ENCODE data around the gene EIF3L. TPM values are rescaled to one million over a fixed set of nuclear protein-coding genes. Genes with fewer than 3 reads are reported as not detected.

Gene EIF3L
- total and polyA plus RNA-seq, 9 of the 15 experiments (the other 6 are each of a cell fraction or from before 2014, with no cell fraction given), result 257 to 699 (median 368) TPM

DNA sequence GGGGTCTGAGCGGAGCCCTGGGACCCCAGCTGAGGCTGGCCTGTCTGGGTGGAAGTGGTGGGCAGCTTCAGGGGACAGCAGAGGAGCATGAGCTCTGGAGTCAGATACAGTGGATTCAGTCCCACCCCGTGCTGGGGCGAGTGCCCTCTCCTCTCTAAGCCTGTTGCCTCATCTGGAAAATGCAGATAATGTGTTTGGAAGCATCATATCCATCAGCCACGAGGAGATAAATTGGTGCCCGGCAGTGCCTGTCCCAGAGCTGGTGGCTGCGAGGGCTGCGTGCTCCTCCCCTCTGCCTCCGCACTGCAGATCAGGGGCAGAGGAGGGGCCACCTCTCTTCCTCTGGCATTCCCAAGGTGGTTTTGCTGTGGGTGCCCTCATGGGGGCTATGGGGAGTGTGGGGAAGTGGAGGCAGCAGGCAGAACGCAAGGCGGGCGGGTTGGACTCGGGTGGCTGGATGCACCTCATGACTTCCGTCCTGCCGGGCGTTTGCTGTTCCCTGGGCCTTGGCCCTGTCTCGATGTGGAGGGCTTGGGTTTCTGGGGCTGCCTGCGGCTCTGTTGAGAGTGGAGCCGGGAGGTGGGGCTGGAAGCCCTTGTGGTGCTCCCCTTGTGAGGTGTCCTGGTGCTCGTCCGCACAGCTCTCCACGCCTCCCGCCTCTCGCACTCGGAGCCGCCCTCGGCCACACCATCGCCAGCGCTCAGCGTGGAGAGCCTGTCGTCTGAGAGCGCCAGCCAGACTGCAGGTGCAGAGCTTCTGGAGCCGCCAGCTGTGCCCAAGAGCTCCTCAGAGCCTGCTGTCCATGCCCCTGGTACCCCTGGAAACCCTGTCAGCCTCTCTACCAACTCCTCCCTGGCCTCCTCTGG is 77.8 kb downstream of the EIF3L start:
- 80% methylated on average over 11 of the region's 32 CpGs for WGBS (ENCODE audit: insufficient coverage, low coverage, missing lambda C conversion rate)
- FAIRE-seq (no peak), DNase-seq (ENCODE audit: extremely low read depth in 1 of 4, low spot score in 3 of 4) (no peak), ATAC-seq (no peak)
- Histone ChIP-seq H2AFZ (ENCODE audit: low read depth, low read length) (no peak overlapping the region), H3K36me3 (ENCODE audit: control insufficient read depth, insufficient read depth, low read length) (peaks cover 19% of the 10 kb centered on the region; the same call in 2 of the 3 replicates), H3K79me2 (ENCODE audit: control insufficient read depth, insufficient read depth, low read length) (no peaks in the 10 kb centered on the region), H3K9me3 (replicated peaks; ENCODE audit: control insufficient read depth, insufficient read depth, low read depth, low read length) (no peaks in the 10 kb centered on the region), H4K20me1 (replicated peaks; ENCODE audit: control insufficient read depth, insufficient read depth, low read length) (no peaks in the 10 kb centered on the region), H3K4me2 (ENCODE audit: insufficient read depth, low read length) (no peak overlapping the region), H3K4me3 (no peak overlapping the region), H3K9me1 (ENCODE audit: control insufficient read depth, insufficient read depth, low read length) (no peaks in the 10 kb centered on the region), H3K9ac (ENCODE audit: insufficient read depth in 1 of 2, low read depth in 2 of 2, low read length in 2 of 2) (no peak overlapping the region; a peak in 1 of 4 replicates), H3K4me1 (replicated peaks in 1 of 2; ENCODE audit: control insufficient read depth in 2 of 2, insufficient read depth in 2 of 2, low read length in 2 of 2) (peaks cover 0 to 15% of the 10 kb centered on the region in 2 experiments; a peak in 2 of 5 replicates), H3K27ac (ENCODE audit: extremely low read depth, low read depth, low read length) (no peak overlapping the region), H3K27me3 (ENCODE audit: control insufficient read depth in 2 of 2, insufficient read depth in 2 of 2, low read length in 2 of 2) (no peaks in the 10 kb centered on the region)
- BruUV-seq (replicated peaks), result no TSS peak
- ChIA-PET CTCF (ENCODE audit: low intra/inter-chr PET ratio) (no interaction called here), POLR2A (interaction anchor here (0.8 kb wide), 1 partner anchor 16 kb away, joined by 7 read pairs; no protein-coding TSS in a partner anchor)
- in situ Hi-C loops (cut with MboI), result no loop called here
- TF ChIP-seq MCM2 (IDR thresholded peaks at IDR 0.05; ENCODE audit: low read depth), result no peak
- TF ChIP-seq KDM4B (IDR thresholded peaks at IDR 0.05; ENCODE audit: borderline replicate concordance in 2 of 2, low read depth in 1 of 2), result no peak
- TF ChIP-seq SMARCE1 (IDR thresholded peaks at IDR 0.05), result no peak
- TF ChIP-seq, protein P1, sequence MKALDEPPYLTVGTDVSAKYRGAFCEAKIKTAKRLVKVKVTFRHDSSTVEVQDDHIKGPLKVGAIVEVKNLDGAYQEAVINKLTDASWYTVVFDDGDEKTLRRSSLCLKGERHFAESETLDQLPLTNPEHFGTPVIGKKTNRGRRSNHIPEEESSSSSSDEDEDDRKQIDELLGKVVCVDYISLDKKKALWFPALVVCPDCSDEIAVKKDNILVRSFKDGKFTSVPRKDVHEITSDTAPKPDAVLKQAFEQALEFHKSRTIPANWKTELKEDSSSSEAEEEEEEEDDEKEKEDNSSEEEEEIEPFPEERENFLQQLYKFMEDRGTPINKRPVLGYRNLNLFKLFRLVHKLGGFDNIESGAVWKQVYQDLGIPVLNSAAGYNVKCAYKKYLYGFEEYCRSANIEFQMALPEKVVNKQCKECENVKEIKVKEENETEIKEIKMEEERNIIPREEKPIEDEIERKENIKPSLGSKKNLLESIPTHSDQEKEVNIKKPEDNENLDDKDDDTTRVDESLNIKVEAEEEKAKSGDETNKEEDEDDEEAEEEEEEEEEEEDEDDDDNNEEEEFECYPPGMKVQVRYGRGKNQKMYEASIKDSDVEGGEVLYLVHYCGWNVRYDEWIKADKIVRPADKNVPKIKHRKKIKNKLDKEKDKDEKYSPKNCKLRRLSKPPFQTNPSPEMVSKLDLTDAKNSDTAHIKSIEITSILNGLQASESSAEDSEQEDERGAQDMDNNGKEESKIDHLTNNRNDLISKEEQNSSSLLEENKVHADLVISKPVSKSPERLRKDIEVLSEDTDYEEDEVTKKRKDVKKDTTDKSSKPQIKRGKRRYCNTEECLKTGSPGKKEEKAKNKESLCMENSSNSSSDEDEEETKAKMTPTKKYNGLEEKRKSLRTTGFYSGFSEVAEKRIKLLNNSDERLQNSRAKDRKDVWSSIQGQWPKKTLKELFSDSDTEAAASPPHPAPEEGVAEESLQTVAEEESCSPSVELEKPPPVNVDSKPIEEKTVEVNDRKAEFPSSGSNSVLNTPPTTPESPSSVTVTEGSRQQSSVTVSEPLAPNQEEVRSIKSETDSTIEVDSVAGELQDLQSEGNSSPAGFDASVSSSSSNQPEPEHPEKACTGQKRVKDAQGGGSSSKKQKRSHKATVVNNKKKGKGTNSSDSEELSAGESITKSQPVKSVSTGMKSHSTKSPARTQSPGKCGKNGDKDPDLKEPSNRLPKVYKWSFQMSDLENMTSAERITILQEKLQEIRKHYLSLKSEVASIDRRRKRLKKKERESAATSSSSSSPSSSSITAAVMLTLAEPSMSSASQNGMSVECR (CRISPR knock-in tag; IDR thresholded peaks at IDR 0.05), result no peak
- no peak for TF ChIP-seq SMARCA5 (IDR thresholded peaks at IDR 0.05)
- intact Hi-C loops (cut with micrococcal nuclease), result no loop called here

Measured in K562 (cell line).